HG02973 (cell line): ENCODE results near the gene AKAP10.
"Not testable (repeated sequence)": the region's sequence is repeated elsewhere in the genome, so short reads cannot be mapped to it uniquely, and the experiment has no call there.

Experiments used
- ATAC-seq: cut with Tn5 transposase; IDR thresholded peaks from one replicate; pipeline ENCODE4 v1.9.1; 2021; ENCODE audit warnings: moderate library complexity; ENCODE audit not compliant: unreplicated experiment

Gene AKAP10

GRCh38 chr17:19873346-19873745 lies 104.3 kb downstream of the AKAP10 start:
- ATAC-seq, result no peak

GRCh38 chr17:19868079-19868395 lies 109.6 kb downstream of the AKAP10 start:
- ATAC-seq, result no peak

- peak; percentile 50 for ATAC-seq
These were observed 110.1 kb downstream of the AKAP10 start, which contains the start of gene ULK2 for GRCh38 chr17:19867329-19868078. Gene ULK2, minus strand, starts transcription at chr17:19867936. Its CDS starts 519 bp downstream, at chr17:19867417.

DNA sequence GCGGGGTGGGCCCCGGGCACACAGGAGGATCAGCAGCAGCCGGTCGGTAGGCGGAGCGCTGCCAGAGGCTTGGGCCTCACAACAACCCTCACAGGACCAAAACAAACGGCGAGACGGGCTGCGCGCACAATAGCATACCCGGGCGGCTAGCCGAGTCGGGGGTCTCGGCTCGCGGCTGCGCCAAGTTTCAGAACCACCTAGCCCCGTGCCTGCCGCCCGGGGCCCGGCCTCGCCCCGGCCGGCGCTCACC lies 110.6 kb downstream of the AKAP10 start:
- peak; percentile 25 for ATAC-seq

GRCh38 chr17:19865021-19865420 lies 112.6 kb downstream of the AKAP10 start:
- ATAC-seq, result no peak

- ATAC-seq, result not testable (repeated sequence)
These were observed 116.9 kb downstream of the AKAP10 start for GRCh38 chr17:19860647-19861177.

DNA sequence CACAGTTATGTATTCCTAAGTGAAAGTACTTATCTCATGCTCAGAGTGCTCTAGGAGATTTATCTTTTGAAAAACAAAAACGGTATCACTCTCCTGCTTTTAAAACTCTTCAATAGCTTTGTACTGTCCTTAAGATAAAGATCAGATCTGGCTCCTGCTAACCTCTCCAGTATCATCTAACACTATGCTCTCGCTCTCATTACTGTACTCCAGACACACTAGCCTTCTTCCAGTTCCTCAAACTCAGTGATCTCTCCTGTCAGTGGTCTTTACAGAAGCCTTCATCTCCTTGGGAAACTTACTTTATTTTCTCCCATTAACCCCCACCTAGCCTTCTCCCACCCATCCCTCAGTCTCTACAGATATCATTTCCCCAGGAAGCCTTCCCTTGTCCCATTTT lies 120.0 kb downstream of the AKAP10 start:
- ATAC-seq, result no peak
